Body of pancreas (tissue), 4 donors: Measurements from ENCODE around the gene DNM3. TPM values are rescaled to one million over a fixed set of nuclear protein-coding genes. Genes with fewer than 3 reads are reported as not detected.

ENCODE experiments used
- ATAC-seq: fragments of 150-250 bp; one replicate; pipeline ENCODE4 v1.9.1; 2016
- DNase-seq, 4 donors: peaks; one replicate each; pipeline ENCODE4 v3.0.0-alpha.2; 2019
- H3K27ac ChIP-seq, 4 donors: fragments of 200-600 bp; sonication (generic); 1 replicate in 3 of 4; 2 replicates in 1 of 4; pipeline versions ENCODE4 v1.5.1 to v1.6.1; 2016 to 2019; ENCODE audit warnings: mild to moderate bottlenecking in 1 of 4, mixed read lengths in 1 of 4, moderate library complexity in 1 of 4
- H3K27me3 ChIP-seq, 2 donors: fragments of 200-600 bp; sonication (generic); one replicate each; pipeline ENCODE4 v1.6.0; 2016; ENCODE audit warnings: mild to moderate bottlenecking in 1 of 2
- H3K36me3 ChIP-seq, 2 donors: fragments of 200-600 bp; sonication (generic); replicated peaks in 1 of 2; 2 replicates each; pipeline ENCODE4 v1.5.1; 2016; ENCODE audit warnings: low read depth in 2 of 2; ENCODE audit not compliant: insufficient read depth in 1 of 2
- H3K4me1 ChIP-seq: fragments of 200-600 bp; sonication (generic); one replicate; pipeline ENCODE4 v1.6.0; 2016
- H3K4me3 ChIP-seq, 2 donors: fragments of 200-600 bp; sonication (generic); 1 replicate in 1 of 2; 2 replicates in 1 of 2; pipeline ENCODE4 v1.5.1; 2016 to 2019
- H3K9me3 ChIP-seq, 3 donors: fragments of 200-600 bp; sonication (generic); 1 replicate in 2 of 3; 2 replicates in 1 of 3; pipeline ENCODE4 v1.5.1; 2016
- POLR2A ChIP-seq, 3 donors: fragments of 450-650 bp; IDR thresholded peaks; one replicate each; pipeline ENCODE4 v1.6.1; 2016; ENCODE audit warnings: antibody characterized with exemption in 3 of 3, mild to moderate bottlenecking in 2 of 3
- WGBS, 2 donors: methylation state at CpG; one replicate each; pipeline ENCODE4 v1.1.5; 2017; 5-methylcytosine and 5-hydroxymethylcytosine counted together
- intact Hi-C: fragments of 100-400 bp; cut with DNase I; formaldehyde crosslinking; loops from one replicate; pipeline ENCODE4 v1.15.1; 2023
- total RNA-seq, 2 donors: library from RNA; depleted of rRNA; stranded (reverse); fragments of >200 nt; gene quantifications; one replicate each; pipeline ENCODE4 v1.1.0, GENCODE V29; 2016
- TF ChIP-seq, protein P1 (sequence below), 7 experiments: fragments of 450-650 bp in 4 of 7; fragments of 200-600 bp in 3 of 7; sonication (generic) in 3 of 7; IDR thresholded peaks; one replicate each; pipeline ENCODE4 v1.5.1; 2016 to 2019; ENCODE audit warnings: antibody characterized with exemption in 7 of 7

Gene DNM3
- total RNA-seq, 2 donors from 2014 or later, result 2.9 to 4.0 TPM

DNA sequence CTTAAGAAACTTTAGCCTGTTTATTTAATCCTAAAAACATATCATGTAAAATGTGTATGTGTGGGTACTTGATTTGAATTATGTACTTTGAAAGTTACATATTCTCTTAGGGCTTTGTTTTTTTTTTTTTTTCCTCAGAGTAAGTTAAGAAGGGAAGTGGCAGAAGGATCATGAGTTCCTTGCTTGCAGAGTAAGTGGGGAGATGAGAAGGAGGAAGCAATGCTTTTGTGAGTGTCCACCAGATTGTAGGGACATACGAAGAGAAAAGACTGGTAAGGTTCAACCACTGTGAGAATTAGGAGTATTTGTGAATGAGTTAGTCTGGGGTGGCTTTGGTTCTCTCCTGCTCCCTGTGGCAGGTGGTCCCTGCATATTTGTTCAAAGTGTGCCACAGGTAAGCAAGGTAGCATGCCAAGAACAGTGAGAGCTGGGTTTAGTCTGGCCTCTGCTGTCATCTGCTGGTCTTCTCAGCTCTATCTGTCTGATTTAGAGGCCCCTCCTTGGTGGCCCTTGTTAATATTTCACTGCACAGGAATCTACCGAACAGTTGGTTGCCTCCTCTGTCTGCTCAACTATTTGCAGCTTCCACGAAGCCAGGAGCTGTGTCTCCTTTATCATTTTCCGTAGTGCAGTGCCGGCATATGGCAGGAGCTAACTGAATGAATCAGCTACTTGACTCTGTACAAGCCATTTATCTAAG, 9.5 kb downstream of the DNM3 start:
- no peak overlapping the region for H3K4me3 ChIP-seq
- DNase-seq (peak in 2 of 4 donors; percentile 23 to 25), ATAC-seq (no peak)
- no peak overlapping the region for H3K27ac ChIP-seq
- no peaks in the 10 kb centered on the region for H3K36me3 ChIP-seq
- H3K4me1 ChIP-seq, result no peaks in the 10 kb centered on the region
- intact Hi-C loops, result no loop called here
- no peaks in the 10 kb centered on the region for H3K27me3 ChIP-seq
- WGBS, 2 donors, result 29 to 31% methylated on average over 5 of the region's 5 CpGs
- TF ChIP-seq, protein P1, sequence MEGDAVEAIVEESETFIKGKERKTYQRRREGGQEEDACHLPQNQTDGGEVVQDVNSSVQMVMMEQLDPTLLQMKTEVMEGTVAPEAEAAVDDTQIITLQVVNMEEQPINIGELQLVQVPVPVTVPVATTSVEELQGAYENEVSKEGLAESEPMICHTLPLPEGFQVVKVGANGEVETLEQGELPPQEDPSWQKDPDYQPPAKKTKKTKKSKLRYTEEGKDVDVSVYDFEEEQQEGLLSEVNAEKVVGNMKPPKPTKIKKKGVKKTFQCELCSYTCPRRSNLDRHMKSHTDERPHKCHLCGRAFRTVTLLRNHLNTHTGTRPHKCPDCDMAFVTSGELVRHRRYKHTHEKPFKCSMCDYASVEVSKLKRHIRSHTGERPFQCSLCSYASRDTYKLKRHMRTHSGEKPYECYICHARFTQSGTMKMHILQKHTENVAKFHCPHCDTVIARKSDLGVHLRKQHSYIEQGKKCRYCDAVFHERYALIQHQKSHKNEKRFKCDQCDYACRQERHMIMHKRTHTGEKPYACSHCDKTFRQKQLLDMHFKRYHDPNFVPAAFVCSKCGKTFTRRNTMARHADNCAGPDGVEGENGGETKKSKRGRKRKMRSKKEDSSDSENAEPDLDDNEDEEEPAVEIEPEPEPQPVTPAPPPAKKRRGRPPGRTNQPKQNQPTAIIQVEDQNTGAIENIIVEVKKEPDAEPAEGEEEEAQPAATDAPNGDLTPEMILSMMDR (IDR thresholded peaks at IDR 0.05), result peak in 4 of 7 experiments; percentile 9 to 34 (median 23)
- no peak for TF ChIP-seq POLR2A (IDR thresholded peaks at IDR 0.05)
- no peaks in the 10 kb centered on the region for H3K9me3 ChIP-seq

GRCh38 chr1:171852272-171852671, 11.0 kb downstream of the DNM3 start:
- H3K27me3 ChIP-seq, result no peaks in the 10 kb centered on the region
- no peak for DNase-seq
- no peak overlapping the region for H3K27ac ChIP-seq
- no peaks in the 10 kb centered on the region for H3K36me3 ChIP-seq
- intact Hi-C loops, result no loop called here
- no peak for TF ChIP-seq POLR2A (IDR thresholded peaks at IDR 0.05)
- TF ChIP-seq, protein P1 (IDR thresholded peaks at IDR 0.05), result no peak
- no peaks in the 10 kb centered on the region for H3K4me1 ChIP-seq
- no peaks in the 10 kb centered on the region for H3K9me3 ChIP-seq
- no peak for ATAC-seq
- H3K4me3 ChIP-seq, result no peak overlapping the region

- intact Hi-C loops, result no loop called here
- Histone ChIP-seq H3K27me3 (no peaks in the 10 kb centered on the region), H3K9me3 (no peaks in the 10 kb centered on the region), H3K36me3 (no peaks in the 10 kb centered on the region), H3K4me1 (no peaks in the 10 kb centered on the region), H3K4me3 (no peak overlapping the region), H3K27ac (no peak overlapping the region)
- no peak for DNase-seq
- TF ChIP-seq, protein P1 (IDR thresholded peaks at IDR 0.05), result no peak
- no peak for TF ChIP-seq POLR2A (IDR thresholded peaks at IDR 0.05)
- WGBS, 2 donors, result 87 to 94% methylated on average over 1 of the region's 1 CpG
- no peak for ATAC-seq
Observed at GRCh38 chr1:171855381-171855780, 14.1 kb downstream of the DNM3 start.

GRCh38 chr1:171858696-171859095, 17.4 kb downstream of the DNM3 start:
- no peak overlapping the region for H3K4me3 ChIP-seq
- intact Hi-C loops, result no loop called here
- no peaks in the 10 kb centered on the region for H3K9me3 ChIP-seq
- no peak overlapping the region for H3K27ac ChIP-seq
- no peak for DNase-seq
- no peak for TF ChIP-seq POLR2A (IDR thresholded peaks at IDR 0.05)
- TF ChIP-seq, protein P1 (IDR thresholded peaks at IDR 0.05), result no peak
- no peak for ATAC-seq
- 51 to 68% methylated on average over 3 of the region's 3 CpGs for WGBS, 2 donors
- no peaks in the 10 kb centered on the region for H3K4me1 ChIP-seq
- no peaks in the 10 kb centered on the region for H3K36me3 ChIP-seq
- no peaks in the 10 kb centered on the region for H3K27me3 ChIP-seq

DNA sequence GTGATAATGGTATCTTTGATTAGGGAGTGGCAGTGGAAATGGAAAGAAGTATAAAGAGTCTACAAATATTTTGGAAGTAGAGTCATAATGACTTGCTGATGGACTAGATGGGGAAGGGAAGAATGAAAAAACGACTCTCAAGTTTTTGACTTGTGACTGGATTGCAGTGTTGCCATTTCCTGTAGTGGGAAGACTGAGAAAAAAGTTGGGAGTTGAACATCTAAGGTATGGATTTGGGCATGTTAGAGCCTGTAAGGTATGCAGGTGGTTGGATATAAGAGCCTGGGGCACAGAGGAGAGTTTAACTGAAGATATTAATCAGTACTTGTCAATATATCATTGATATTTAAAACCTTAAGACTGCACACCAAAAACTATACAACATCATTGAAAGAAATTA, 19.4 kb downstream of the DNM3 start:
- H3K27me3 ChIP-seq, result no peaks in the 10 kb centered on the region
- H3K4me1 ChIP-seq, result no peaks in the 10 kb centered on the region
- DNase-seq, result no peak
- no peaks in the 10 kb centered on the region for H3K9me3 ChIP-seq
- H3K4me3 ChIP-seq, result no peak overlapping the region
- H3K36me3 ChIP-seq, result no peaks in the 10 kb centered on the region
- no peak for ATAC-seq
- TF ChIP-seq, protein P1 (IDR thresholded peaks at IDR 0.05), result no peak
- TF ChIP-seq POLR2A (IDR thresholded peaks at IDR 0.05), result no peak
- no peak overlapping the region for H3K27ac ChIP-seq
- intact Hi-C loops, result no loop called here
- 26 to 50% methylated on average over 1 of the region's 1 CpG for WGBS, 2 donors
